OCI-M1 (cell line): ENCODE data around the gene SOCS2.

ENCODE experiments used
- DNase-seq: peaks from one replicate; lab custom pipeline; 2025; lab: John Stamatoyannopoulos, UW

Gene SOCS2

DNA sequence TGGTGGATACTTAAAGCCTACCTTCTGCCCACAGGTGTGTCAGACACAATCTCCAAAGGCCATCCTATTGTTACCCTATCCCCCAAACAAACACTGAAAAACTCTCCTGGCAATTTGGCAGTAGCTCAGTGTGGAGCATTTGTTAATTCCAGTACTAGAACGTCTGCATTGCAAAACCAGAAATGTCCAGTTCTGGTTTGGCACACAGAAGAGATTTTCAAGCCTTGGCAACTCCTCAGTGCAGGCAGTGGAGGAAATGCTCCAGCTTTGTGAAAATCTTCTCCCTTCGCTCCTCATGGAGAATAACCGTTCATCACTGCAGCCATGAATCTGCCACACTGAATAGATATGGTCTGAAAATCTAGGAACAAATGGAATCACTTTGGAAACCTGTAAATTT lies 5.3 kb upstream of the SOCS2 start:
- no peak for DNase-seq

DNA sequence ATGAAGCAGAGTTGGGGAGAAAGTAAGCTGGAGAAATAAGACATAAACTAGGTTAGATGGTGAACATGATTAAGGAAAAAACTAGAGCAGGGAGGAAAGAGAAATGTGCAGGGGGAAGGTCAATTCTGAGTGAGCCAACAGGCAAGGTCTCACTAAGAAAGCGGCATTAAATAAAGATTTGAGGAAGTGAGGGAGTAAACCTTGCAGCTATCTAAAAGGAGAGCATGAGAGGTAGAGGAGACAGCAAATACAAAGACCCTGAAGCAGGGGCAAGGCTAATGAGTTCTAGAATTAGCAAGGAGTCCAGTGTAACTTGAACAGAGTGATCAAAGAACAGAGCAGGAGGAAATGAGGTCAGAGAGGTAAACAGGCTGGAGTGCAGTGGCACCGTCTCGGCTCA lies 4.4 kb upstream of the SOCS2 start:
- DNase-seq, result peak; percentile 40

DNA sequence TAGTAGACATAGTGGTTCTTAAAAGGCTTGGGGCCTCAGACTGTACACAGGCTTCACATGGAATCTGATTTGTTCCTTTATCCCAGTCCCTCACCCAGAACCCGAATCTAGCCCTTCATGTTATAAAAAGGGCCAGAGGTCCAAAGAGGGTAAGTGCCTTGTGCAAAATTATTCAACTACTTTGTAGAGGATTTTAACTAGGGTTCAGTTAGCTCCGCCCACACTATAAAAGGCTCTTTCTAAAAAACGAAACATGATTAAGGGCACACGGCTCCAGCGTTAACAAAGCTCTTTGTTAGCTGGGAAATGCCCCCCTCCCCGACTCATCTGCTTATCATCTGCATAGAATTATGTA lies 3.2 kb upstream of the SOCS2 start:
- no peak for DNase-seq

DNA sequence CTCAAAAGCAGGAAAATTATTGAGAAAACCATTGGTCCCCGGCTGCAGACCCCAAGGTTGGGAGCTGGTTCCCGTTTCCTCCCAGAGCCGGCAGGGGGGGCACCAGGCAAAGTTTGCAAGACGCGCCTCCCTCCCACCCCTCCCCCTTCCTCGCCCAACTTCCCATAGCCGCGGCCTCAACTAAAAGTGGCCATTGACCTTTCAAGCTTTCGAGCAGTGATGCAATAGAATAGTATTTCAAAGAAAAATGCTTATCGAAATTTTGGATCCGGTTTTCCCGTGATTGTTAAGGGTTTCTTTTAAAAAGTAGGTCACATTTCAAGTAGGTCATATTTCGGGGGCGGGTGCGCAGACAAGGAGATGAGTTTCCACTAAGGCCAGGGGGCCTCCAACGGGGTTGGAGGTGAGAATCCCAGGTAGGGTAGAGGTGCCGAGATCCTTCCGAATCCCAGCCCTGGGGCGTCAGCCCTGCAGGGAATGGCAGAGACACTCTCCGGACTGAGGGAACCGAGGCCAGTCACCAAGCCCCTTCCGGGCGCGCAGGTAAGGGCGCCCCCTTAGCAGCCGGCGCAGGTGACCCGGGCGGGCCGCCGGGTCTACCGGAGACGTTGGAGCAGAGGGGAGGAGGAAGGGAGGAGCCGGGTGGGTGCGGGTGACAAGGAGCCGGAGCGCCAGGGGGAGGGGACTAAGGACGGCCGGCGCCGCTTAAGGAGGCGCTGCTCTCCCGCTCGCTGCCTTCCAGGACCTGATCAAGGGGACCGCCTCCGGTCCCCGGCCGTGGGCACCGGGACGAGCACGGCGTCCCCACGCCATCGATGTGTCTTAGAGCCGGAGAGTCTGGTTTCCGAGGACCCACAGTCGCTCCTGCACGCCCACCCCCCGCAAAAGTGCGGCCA lies 2.6 kb upstream of the SOCS2 start:
- peak; percentile 97 for DNase-seq

DNA sequence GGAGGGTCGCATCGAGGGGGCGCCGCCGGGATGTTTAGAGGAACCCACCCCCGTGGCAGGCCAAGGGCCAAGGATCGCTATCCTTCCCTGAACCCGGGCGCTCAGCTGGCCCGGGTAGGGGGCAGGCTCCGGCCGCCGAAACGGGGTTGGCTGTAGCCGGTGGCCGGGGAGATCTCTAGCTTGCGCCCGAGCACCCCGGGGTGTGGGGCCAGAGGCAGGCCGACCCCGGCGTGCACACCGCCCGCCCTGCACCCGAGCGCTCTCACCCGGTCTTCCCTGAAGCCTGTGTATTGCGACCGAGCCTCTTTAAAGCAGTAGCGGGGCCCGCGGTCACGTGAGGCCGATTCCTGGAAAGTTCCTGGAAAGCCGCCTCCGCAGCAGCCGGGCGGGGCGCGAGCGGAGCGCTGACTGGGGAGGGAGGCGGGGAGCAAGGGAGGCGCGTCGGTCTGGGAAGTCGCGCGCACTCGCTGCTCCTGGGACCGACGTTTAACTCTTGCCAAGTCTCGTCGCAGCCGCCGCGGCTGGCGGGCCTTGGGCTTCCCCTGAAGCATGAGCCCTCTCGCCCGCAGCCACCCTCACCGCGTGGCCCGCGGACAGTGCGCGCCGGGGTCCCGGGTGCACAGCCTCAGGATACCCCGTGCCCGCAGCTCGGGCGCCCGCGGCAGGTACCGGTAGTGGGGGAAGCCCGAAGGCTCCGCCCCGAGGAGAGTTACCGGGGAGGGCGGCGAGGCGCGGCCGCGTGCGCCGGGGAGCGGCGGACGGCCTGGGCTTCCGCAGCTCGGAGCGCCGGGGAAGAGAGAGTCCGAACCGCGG lies 1.7 kb upstream of the SOCS2 start:
- peak; percentile 96 for DNase-seq

DNA sequence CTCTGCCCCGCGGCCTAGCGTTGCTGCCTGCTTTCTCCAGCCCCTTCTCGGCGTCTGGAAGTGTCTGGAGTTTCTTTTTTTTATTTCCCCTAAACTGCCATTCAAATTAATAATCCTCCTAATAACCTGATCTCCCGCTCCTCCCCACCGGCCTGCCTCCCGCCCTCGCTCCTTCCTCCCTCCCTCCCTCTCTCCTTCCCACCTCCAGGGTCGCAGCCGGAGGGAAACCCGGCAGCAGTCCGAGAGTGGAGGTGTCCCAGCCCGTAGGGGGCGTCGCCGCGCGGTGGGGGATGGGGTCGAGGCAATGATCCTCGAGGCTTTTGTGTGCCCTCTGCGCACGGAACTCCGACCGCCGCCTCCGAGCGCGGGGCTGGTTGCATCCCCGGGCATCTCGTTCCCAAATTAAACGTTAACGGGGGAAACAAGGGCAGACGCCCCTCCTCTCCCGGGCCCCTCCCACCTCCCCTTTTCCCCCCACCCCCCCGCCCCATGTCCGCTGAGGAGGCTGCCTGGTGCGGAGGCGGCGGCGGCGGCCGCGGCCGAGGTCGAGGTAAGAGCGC lies 1.0 kb upstream of the SOCS2 start:
- DNase-seq, result peak; percentile 94

DNA sequence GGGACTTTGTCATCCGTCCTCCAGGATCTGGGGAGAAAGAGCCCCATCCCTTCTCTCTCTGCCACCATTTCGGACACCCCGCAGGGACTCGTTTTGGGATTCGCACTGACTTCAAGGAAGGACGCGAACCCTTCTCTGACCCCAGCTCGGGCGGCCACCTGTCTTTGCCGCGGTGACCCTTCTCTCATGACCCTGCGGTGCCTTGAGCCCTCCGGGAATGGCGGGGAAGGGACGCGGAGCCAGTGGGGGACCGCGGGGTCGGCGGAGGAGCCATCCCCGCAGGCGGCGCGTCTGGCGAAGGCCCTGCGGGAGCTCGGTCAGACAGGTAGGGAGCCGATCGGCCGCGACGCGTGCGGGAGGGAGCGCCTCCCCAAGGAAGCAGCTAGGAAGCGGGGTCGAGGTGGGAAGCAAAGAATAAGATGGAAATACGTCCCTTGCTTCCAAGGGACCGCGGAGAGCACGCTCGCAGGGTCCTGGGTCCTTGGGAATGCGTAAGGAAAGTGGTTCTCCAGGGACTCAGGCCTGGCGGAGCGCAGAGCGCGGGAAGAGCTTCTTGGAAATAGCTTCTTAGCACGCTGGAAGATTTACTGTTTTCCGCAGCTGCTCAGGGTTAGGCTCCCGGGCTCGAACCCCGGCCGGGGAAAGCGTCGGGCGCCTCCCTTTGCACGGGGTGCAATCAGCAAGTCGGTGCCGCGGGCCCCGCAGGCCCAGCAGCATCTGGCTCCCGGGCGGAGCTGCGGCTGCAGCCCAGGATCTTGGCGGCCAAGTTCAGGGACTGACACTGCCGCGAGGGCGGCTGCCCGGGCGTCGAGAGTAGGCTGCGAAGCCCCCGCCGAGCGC lies 457 bp downstream of the SOCS2 start:
- peak; percentile 64 for DNase-seq

DNA sequence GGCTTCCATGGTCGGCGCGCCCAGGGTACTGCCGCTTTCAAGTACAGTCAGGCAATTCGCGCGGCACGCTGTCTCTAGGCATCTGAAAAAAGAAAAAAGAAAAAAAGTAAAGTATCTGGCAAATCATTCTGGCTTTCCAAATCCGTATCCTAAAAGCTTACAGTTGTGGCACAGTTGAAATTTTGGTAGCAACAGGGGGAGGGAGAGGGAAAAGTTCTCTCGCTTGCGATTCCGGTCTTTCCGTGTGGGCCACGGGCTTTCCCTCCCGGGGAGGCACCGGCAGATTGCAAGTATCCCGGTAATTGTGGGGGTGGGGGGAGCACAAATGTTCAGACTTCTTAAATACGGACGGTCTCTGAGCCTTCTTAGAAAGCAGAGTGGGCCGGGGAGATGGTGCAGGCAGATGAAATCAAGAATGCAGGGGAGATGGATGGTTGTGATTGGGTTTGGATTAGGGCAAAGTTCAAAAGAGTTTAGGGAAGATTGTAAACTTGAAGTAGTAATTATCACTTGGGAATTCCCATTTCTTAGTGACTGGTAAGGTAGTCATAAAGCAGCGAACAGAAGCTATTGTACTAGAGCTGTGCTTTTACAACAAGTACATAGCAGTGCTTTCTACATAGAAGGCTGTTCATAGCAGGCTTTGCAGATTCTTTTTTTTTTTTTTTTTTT lies 1.2 kb downstream of the SOCS2 start:
- peak; percentile 66 for DNase-seq

DNA sequence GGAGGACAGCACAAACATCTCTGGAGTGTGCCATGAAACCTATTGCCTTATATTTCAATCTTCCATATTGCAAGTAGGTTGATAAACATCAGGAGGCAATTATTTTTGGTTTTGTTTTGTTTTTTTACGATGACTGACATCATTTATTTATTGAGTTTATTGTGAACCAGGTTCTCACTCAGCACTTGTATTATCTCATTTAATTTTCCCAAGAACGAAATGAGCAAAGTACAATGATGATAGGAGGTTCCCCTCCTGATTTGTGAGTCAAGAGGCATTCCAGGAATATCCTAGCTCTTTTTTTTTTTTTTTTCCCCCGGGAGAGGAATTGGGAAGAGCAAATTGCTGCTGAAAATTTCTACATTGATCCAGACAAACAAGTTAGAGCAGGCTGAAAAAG lies 4.7 kb downstream of the SOCS2 start:
- no peak for DNase-seq

DNA sequence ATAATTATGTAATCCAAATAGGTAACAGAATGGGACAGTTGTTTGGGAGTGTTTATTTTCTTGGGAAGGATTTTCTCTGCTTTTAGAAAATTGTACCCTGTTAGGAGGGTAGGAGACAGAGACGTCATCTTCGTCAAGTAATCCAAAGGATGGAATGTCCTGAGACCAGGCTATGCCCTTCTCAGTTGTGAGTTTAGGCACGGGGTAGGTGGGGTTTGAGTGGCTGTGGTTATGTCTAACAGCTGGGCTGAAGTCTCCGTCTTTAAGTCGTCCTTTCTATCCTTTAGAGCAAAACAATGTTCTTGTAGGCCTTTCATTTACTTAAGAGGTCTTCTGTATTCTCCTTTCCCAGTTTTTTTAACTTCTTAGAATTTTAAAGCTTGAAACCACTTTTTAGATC lies 5.7 kb downstream of the SOCS2 start:
- no peak for DNase-seq

DNA sequence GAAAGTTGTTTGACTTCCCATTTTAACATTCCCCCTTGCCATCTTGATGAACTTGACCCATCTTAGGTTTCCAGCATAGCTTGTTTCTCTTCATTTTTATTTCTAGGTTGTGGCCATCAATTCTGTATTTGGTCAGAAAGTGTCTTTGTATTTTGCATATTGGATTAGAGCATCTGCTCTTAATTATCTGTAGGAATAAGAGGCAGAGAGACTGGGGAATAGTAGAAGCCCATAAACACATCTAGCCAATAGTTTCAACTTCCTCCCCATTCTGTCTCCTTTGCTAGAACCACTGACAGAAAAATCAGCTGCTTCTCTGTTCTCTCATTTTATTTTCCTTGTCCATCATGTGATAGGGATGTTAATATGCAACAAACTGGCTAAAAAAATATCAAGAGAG lies 8.2 kb downstream of the SOCS2 start:
- DNase-seq, result no peak

DNA sequence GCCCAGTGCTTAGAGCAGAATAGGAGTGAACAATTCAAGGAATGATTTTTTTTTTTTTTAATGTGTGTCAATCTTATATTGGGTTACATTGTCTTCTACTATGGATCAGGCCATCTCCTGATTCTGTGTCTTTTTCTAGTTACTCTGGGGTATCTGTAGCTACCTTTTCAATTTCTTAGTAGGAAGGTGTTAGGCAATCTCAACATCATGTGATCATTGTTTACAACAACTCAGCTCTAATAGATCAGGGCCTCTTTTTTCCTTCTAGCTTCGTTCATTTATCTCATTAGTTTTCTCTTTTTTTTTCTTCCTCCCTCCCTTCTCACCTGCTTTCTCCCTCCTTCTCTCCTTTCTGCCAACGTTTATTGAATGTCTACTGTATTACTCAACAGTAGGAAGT lies 8.9 kb downstream of the SOCS2 start:
- DNase-seq, result no peak

DNA sequence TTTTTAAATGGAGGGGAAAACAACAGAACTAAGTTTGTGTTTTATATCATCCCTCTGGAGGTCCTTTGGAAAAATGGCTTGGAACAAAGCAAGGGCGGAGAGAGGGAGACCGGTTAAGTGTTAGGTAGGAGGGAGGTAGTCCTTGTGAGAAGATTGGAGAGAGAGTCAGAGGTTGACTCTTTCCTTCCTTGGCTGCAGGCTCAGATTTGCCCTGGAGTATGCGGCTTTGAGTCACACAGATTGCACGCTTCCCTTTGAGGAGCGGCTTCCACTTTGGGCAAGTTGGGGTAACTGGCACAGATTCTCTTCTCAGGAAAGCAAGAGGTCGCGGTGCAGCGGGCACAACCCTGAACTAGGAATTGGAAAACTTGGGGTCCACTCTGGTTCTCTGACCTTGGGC lies 9.9 kb downstream of the SOCS2 start:
- no peak for DNase-seq

DNA sequence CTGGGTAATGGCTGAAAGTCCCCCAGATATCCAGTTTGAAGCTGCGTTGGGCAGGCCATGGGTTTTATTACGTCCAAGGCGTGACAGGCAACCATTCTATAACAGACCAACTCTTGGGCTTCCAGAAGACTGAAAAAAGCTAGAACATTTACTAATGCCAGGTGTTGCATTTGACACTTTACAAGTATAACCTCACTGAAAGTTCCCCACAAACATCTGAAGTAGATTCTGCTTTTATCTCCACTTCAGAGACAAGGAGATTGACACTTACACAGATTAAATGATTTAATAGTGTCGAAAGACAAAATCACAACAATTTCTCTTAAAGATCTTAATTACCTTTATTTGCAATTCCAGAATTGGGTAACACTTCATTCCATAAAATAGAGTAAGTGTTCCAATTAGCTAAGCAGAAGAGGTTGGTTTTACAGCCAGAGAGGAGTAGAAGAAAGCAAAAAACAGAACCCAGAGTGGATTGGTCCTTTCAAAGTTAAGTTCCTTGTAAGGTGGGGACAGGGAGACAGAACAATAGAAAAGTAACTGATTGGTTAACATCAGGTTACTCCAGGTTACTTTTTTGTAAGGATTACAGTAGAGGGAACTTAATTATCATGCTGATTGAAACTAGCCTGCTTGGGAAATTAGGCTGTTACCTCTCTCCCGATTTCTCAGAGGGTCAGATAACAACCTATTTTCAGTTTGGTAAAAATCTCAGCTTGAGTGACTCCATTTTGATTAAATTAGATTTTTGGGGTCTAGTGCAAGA lies 11.3 kb downstream of the SOCS2 start:
- no peak for DNase-seq

DNA sequence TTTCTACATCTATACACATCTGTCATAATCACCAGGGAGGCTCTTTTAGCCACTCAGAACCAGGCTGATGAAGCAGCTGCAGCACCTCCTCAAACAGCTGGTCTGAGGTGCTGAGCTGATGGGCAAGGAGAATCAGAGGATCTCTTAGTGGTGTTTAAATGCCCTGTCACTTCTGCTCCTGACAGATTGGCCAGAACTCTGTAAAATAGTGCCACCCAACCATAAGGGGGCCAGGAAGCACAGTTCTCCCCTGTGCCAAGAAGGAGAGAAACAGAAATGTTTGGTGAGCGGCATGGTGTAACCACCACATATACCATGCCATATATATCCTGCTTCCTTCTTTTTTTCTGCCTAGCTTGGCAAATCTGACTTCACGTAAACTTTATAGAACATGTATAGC lies 12.8 kb downstream of the SOCS2 start:
- no peak for DNase-seq

DNA sequence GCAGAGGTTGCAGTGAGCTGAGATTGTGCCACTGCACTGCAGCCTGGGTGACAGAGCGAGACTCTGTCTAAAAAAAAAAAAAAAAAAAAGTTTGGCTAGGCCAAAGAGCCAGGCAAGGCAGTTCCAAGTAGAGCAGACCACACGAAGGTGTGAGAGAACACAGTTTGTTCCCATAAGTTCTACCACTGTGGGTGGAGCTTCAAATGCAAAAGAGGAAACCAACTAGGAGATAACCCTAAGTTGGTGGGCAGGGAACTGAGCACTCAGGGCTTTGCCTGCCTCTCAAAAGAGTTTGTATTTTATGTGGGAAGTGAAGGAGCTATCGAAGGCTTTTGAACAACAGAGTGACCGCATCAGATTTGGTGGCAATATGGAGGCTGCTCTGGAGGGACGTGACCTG lies 15.1 kb downstream of the SOCS2 start:
- peak; percentile 93 for DNase-seq

DNA sequence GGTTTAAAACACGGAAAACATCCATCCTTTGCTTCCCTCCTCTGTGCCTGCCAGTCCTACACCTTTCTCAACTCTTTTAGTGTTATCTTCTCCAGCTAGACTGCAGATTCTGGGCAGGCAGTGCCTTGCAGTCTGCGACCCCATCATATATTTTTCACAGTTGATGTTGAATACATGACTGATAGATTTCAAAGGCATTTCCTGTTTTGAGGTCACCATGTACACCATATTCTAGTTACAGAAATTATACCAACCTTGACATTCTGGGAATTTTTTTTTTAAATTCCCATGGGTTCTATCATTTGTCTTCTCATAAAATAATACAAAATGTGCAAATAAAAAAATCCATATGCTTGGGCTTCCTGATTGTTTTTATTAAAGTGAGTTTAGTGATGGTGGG lies 16.6 kb downstream of the SOCS2 start:
- DNase-seq, result no peak

DNA sequence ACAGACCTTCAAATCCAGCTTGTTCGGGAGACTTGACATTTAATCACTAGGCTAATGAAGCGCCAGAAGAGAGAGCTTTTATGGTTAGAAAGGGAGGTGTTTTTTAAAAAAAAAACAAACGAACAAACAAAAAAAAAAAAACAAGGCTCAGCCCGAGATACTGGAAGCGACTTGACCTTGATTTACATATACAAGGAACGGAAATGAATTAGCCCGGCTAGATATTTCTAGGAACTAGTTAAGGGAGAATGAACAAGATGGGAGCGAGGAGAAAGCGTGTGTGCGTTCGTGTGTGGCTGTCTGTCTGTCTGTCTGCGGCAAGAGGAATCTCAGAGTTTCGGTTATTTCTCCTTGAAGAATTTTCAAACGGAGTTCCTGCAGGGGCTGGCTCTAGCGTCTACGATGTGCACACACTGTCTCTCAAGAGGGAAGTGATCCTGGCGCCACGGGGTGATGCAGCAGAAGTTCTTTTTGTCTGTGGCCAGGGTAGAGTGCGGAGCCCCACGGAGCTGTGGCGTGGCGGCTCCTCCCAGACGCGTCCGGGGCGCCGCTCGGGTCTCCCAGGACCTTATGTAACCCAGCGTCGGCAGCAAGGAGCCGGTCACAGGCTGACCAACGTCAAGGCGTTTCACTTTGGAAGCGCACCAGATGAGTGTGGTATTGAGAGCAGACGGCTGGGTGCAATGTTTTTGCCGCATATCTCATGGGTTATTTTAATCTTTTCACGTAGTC lies 18.8 kb downstream of the SOCS2 start:
- DNase-seq, result peak; percentile 92

DNA sequence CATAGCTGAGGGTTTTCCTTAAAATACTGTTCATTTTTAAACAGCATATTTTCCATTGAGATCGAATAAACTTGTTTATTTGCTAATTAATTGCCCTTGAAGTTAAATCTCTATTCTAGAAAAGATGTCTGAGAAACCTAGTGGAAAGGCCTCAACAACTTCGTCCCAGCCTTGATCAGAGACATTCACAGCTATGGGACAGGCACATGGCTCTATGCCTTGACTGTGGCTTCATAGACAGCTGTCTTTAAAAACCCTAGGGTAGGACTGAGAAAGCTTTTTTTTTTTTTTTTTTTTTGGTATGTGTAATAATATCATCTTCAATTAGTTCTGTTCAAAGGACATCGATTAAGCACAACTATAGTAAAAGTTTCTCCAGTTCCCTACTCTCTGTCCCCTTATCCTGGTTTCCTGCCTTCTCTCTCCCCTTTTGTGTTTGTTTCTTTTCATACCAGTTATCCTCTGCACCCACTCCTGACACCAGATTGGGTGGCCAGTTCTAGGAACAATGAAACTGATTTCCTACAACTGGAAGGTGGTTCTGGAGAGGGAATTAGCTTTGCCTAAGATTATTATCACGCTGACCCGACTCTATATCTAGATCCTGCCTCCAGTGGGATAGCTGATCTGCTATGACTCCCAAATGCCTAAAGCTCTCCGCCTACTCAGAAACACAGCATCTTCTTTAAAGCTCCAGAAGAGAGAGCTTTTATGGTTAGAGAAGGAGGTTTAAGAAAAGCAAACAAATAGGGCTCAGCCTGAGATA lies 20.3 kb downstream of the SOCS2 start:
- DNase-seq, result peak; percentile 37
